HEK293T (cell line): ENCODE measurements around the gene KDM1B.
"Not testable (repeated sequence)": the region's sequence is repeated elsewhere in the genome, so short reads cannot be mapped to it uniquely, and the experiment has no call there.

Experiments
- BHLHE40 ChIP-seq: fragments of 450-650 bp; IDR thresholded peaks from 2 replicates; pipeline ENCODE4 v1.6.1; 2016; ENCODE audit warnings: mild to moderate bottlenecking, moderate library complexity, borderline replicate concordance
- ELF4 ChIP-seq: fragments of 450-650 bp; IDR thresholded peaks from 2 replicates; pipeline ENCODE4 v1.6.1; 2017; ENCODE audit warnings: antibody characterized with exemption
- FOXK2 ChIP-seq: fragments of 450-650 bp; IDR thresholded peaks from 2 replicates; pipeline ENCODE4 v1.6.1; 2016; ENCODE audit warnings: mild to moderate bottlenecking
- TARDBP ChIP-seq: fragments of 450-650 bp; IDR thresholded peaks from 2 replicates; pipeline ENCODE4 v1.6.1; 2016
- ZNF384 ChIP-seq: fragments of 450-650 bp; IDR thresholded peaks from 2 replicates; pipeline ENCODE4 v1.6.1; 2016
- TF ChIP-seq, protein P1 (sequence below): fragments of 450-650 bp; IDR thresholded peaks from 2 replicates; pipeline ENCODE4 v1.6.1; 2016

DNA sequence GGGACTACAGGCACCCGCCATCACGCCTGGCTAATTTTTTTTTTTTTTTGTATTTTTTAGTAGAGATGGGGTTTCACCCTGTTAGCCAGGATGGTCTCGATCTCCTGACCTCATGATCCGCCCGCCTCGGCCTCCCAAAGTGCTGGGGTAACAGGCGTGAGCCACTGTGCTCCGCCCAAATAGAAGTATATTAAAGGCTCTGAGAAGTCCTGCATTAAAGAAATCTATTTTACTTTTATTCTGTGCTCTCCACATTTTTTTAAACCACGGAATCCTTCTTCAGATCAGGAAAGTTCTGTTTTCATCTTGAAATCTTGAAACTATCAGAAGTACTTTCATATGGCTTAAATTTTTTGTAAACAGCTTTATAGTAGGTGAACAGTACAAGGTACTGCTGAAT lies 53.6 kb downstream of the KDM1B start:
- not testable (repeated sequence) for TF ChIP-seq TARDBP, BHLHE40, ELF4, FOXK2, ZNF384
- TF ChIP-seq, protein P1, sequence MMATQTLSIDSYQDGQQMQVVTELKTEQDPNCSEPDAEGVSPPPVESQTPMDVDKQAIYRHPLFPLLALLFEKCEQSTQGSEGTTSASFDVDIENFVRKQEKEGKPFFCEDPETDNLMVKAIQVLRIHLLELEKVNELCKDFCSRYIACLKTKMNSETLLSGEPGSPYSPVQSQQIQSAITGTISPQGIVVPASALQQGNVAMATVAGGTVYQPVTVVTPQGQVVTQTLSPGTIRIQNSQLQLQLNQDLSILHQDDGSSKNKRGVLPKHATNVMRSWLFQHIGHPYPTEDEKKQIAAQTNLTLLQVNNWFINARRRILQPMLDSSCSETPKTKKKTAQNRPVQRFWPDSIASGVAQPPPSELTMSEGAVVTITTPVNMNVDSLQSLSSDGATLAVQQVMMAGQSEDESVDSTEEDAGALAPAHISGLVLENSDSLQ = not testable (repeated sequence)
